Measurements from ENCODE around the gene NACC1.

- no peak for TF ChIP-seq POLR2A (IDR thresholded peaks at IDR 0.05; ENCODE audit: low read length)
- no peak for TF ChIP-seq GATA1 (IDR thresholded peaks at IDR 0.05; ENCODE audit: low read depth, low read length)
These were observed 35.7 kb upstream of the NACC1 start for GRCh38 chr19:13082192-13083007.
